Stimulated activated CD8-positive, alpha-beta memory T cell treated with anti-CD3 and anti-CD28 coated beads, Interleukin-15, amount 100 ng/mL, for 1 hour (primary cell): Measurements from ENCODE around the gene IBTK.
"Not testable (repeated sequence)": the region's sequence is repeated elsewhere in the genome, so short reads cannot be mapped to it uniquely, and the experiment has no call there.

Experiments
- DNase-seq: peaks from one replicate; pipeline ENCODE4 v3.0.0-alpha.2; 2020; ENCODE audit warnings: low read depth

IBTK gene, protein sequence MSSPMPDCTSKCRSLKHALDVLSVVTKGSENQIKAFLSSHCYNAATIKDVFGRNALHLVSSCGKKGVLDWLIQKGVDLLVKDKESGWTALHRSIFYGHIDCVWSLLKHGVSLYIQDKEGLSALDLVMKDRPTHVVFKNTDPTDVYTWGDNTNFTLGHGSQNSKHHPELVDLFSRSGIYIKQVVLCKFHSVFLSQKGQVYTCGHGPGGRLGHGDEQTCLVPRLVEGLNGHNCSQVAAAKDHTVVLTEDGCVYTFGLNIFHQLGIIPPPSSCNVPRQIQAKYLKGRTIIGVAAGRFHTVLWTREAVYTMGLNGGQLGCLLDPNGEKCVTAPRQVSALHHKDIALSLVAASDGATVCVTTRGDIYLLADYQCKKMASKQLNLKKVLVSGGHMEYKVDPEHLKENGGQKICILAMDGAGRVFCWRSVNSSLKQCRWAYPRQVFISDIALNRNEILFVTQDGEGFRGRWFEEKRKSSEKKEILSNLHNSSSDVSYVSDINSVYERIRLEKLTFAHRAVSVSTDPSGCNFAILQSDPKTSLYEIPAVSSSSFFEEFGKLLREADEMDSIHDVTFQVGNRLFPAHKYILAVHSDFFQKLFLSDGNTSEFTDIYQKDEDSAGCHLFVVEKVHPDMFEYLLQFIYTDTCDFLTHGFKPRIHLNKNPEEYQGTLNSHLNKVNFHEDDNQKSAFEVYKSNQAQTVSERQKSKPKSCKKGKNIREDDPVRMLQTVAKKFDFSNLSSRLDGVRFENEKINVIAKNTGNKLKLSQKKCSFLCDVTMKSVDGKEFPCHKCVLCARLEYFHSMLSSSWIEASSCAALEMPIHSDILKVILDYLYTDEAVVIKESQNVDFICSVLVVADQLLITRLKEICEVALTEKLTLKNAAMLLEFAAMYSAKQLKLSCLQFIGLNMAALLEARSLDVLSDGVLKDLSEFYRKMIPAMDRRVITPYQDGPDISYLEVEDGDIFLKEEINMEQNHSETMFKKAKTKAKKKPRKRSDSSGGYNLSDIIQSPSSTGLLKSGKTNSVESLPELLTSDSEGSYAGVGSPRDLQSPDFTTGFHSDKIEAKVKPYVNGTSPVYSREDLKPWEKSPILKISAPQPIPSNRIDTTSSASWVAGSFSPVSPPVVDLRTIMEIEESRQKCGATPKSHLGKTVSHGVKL (N-terminal part only)

DNA sequence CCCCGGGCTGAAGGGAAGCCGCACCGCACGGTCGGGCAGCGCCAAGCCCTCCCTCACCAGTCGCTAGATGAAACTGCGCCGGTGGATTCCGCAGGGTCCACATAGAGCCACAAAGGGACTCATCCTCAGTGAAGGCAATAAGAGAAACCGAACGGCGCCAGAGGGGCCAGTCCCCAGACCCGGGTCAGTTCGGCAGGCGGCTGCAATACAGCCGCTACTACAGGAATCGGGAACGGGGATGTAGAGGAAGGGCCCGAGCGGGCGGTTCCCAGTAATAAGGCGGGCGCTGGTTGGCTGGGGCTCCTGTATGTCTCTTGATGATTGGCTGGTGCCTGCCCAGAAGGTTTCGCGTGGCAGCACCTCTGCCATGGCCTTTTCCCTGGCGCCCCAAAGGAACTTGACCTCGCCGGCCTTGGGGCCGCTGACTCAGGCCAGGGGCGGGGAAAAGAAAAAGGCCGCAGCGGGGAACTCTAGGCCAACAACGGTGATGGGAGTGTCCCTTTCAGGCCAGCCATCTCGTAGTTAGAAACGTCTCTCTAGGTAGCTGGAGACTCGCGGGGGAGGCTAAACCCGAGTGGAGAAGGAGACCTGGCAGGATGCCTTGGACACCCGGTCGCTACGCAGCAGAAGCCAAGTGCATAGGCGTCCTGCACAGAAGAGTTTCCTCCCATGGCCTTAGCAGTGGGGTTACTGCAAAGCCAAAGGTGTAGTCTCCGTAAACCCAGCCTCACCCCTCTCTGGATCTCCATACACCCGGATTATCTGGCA lies at the start of gene IBTK:
IBTK (minus strand) TSS at position 240 of the 768 bp plus-strand sequence. CDS start 7,258 bp downstream, outside the sequence.
- peak; percentile 85 for DNase-seq

DNA sequence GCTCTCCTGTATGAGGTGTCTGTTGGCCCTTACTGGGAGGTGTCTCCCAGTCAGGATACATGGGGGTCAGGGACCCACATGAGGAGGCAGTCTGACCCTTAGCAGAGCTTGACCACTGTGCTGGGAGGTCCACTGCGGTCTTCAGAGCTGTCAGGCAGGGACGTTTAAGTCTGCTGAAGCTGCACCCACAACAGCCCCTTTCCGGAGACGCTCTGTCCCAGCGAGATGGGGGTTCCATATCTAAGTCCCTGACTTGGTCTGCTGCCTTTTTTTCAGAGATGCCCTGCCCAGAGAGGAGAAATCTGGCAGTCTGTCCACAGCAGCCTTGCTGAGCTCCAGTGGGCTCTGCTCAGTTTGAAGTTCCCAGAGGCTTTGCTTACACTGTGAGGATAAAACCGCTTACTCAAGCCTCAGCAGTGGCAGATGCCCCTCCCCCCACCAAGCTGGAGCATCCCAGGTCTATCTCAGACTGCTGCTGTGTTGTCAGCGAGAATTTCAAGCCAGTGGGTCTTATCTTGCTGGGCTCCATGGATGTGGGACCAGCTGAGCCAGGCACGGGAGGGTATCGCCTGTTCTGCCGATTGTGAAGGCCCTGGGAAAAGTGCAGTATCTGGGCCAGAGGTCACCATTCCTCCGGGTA lies 36.3 kb upstream of the IBTK start:
- DNase-seq = no peak

DNA sequence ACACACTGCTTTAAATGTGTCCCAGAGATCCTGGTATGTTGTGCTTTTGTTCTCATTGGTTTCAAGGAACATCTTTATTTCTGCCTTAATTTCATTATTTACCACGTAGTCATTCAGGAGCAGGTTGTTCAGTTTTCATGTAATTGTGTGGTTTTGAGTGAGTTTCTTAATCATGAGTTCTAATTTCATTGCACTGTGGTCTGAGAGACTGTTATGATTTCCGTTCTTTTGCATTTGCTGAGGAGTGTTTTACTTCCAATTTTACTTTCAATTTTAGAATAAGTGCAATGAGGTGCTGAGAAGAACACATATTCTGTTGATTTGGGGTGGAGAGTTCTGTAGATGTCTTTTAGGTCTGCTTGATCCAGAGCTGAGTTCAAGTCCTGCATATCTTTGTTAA lies 34.0 kb upstream of the IBTK start:
- not testable (repeated sequence) for DNase-seq

DNA sequence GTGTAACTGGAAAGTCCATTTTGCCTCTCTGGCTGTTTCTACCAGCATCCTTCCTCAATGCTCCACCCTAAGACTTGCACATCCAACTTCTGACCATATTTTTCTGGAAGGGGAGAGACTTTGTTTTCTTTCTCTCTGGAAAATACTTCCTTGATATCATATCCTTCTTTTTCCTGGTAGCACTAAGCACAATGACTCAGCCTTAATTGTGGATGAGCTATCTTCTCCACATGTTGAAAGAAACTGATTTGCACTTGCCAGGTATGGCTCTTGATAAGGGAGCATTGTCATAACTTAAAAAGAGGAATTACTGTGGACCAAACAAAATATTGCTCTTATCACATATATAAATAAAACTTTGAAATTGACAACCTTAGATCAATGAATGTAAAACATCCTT lies 30.1 kb upstream of the IBTK start:
- DNase-seq = no peak

DNA sequence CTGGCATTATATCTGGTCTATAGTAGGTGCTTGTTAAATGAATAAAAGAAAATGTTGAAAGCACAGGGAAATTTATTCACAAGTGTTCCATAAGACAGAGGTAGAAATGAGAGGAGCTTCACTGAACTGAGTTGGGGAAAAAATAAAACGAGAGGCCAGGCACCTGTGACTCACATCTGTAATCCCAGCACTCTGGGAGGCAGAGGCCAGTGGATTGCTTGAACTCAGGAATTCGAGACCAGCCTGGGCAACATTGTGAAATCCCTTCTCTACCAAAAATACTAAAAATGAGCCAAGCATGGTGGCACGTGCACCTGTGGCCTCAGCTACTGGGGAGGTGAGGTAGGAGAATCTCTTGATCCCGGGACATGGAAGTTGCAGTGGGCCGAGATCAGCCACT lies 28.1 kb upstream of the IBTK start:
- DNase-seq = no peak

DNA sequence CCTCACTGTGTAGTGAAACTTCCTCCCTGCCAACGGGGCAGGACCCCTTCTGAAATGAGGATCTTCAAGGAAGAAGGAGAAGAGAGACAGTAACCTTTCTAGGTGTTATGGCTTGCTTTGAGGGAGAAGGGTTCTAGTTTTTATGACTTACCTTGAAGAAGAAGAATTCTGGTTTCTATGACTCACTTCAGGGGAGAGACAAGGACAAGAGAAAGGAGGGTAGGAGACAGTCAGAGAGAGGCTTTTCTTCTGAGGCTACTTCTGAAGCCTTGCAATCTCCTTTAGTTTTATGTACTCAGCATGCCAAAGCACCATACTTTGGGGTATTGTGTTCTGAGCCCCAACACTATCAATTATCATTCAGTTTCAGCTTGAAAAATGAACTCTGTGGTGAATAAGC lies 25.8 kb upstream of the IBTK start:
- DNase-seq = no peak

DNA sequence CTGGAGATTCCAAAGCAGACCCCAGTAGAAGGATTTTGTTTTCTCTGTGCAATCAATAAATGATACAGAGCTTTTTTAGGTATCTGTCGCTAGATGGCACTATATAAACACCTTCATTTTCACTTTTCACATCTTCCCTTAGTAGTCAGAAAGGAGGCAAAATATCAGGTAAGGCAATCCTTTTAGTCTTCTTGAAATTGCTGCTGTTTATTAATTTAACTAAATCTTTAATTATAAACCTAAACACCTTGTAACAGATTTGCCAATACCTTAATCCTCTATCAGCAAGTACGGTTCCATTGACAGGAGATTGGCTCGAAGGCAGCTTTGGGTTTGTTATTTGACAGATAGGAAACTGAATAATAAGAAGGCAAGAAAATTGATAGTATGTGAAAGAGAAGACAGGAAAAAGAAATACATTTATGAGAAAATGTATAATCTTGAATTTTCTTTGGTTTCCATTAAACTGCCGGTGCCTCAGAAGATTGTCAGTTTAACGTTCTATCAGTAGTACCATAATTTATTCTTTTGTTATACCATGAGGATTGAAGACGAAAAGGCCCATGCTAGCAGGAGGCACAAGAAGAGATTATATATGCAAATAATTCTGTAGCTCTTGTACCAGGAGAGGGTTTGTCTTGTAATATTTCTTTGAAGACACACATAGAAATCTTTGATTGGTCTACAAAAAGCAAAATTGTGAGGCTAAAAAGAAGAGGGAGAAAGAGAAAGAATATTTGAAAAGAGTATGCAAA lies 23.5 kb upstream of the IBTK start:
- no peak for DNase-seq

DNA sequence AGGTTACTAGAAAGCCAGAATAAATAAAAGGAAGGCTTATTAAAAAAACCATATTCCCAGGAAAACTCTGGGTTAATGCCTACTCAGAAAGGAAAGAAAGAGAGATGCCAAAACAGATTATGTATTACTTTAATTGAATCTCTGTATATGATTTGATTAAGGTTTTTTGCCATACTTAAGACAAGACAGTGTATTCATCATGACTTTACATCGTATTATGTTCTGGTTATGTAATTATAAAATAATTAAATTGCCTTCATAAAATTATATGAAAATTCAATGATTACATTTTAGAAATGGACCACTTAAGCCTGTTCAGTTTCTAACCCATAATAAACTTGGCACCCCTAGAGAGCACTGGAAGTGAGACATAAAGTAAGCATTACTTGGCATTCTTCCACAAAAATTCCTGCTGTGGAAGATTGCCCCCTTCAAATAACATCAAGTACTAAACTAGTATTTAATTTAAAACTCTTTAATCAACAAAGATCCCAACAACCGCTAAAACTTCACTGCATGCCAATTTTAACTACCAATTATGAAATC lies 20.8 kb upstream of the IBTK start:
- no peak for DNase-seq

DNA sequence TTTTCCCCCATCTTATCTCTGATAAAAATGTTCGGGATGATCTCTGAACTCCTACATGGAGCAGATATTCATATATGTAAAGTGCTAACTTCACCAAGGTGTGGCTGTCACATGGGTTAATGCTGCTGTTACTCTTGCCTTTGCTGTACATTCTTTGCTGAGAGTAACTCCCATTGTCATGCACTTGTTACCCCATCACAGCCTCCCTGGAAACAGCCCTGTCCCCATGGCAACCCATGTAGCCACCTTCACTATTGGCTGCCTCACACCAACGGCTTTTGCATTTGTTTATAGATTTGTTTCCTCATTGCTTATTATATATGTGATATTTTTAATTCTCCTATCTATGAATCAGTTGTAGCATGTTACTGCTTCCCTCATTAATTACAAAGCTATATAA lies 17.3 kb upstream of the IBTK start:
- DNase-seq = no peak

DNA sequence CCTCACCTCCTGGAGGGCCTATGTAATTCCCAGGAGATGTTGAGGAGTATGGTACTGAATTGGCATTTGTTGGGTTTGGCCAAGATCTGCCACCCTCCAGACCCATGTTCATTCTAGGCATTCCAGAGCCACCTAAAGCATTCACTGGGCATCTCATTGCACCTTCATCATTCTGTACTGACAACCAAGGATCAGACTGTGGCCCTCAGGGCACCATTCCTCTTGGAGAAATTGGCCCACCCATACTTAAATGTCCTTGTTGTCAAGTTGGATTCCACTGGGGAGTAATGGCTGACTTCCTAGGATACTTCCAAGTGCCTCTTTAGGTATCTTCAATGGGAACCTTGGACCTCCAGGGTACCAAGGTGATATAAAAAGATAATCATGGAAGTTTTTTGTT lies 16.8 kb upstream of the IBTK start:
- DNase-seq = no peak

DNA sequence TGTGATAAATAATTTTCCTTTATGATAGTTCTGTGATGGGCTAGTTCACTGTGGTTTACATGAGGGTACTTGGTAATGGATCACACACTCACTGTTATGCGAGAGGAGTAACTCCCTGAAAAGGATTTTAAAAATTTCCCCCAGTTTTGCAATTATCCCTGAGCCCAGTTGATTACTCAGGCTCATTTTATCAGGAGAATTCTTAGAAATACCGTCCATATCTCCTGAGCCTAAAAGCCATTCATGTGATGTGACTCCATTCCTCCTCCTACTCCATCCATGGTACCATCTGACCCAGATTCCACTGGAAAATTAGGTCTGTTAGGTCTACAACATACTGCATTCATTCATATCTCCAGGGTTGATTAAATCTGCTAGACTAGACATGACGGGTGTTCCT lies 16.4 kb upstream of the IBTK start:
- DNase-seq = no peak

DNA sequence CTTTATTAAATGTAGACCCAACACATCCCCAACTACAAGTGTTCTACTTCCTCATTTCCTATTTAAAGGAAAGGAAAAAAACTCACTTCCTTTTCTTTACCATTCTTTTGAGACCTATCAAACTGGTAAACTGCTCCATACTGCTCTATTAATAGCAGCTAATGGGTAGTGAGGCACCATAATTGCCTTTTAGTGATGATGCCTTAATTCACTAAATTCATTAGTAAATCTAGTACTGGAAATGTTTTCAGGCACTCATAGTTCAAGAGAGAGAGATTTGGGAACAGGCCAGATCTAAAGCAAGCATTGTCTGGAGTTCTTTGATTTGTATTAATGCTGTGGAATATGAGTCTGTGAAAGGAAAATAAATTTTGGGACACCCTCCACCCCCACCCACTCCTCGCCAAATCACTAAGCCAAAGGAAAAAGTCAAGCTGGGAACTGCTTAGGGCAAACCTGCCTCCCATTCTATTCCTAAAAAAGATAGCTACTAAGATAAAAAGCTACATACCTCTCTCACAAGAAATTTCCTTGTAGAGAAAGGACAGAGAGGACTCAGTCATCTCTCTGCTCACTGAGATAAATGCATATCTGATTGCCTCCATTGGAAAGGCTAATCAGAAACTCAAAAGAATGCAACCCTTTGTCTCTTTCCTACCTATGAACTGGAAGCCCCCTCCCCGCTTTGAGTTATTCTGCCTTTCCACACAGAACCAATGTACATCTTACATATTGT lies 13.6 kb upstream of the IBTK start:
- DNase-seq = no peak

DNA sequence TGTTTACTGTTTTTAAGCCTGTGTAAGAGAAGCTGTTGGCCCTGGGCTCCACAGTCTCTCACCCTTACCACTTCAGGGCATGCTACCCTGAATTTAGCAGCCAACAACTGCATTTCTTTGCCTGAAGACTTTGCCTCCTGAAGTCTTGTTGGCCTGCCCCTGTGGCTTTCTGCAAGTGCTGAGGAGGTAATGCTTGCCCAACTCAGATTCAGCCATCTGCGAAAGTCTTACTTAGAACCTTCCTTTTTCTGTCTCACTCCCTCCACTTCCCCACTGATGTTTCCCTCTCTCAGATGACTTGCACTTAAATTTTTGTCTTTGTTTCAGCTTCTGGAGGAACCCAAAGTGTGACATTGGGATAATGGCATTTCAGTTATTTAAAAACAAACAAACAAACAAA lies 11.8 kb upstream of the IBTK start:
- DNase-seq = no peak

DNA sequence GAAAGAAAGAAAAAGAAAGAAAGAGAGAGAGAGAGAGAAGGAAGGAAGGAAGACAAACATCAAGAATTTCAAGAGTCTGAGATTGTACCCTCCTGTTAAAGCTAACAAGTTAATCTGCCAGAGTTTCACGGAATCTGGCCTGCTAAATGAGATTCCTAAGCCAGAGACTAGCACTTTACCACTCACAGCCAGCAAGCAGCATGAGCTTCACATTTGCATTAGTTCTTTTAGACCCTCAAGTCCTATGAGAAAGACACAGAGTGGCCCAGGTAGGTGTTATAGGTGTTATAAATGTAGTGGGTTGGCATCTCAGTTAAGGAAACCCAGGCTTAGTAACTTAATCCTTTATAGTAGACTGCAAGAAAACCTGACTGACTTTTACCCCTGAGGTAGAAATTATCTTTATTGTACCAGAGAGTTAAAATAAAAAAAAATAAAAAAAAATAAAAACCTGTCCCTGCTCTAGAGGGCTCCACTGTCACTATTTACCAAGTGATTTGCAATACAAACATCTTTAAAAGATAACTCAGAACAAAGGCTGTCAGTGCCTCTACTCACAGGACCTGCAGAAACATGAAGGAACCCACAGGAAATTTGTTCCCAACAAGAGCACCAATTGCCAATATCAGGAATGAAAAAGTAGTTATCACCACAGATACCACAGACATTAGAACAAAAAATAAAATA lies 9.7 kb upstream of the IBTK start:
- no peak for DNase-seq

DNA sequence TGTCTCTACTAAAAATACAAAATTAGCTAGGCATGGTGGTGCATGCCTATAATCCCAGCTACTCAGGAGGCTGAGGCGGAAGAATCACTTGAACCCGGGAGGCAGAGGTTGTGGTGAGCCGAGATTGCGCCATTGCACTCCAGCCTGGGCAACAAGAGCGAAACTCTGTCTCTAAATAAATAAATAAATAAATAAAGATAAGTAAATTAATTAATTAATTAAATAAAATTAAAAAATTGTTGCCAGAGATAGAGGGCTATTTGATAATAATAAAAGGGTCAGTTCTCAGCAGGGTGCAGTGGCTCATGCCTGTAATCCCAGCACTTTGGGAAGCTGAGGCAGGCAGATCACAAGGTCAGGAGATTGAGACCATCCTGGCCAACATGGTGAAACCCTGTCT lies 7.2 kb upstream of the IBTK start:
- DNase-seq = not testable (repeated sequence)

DNA sequence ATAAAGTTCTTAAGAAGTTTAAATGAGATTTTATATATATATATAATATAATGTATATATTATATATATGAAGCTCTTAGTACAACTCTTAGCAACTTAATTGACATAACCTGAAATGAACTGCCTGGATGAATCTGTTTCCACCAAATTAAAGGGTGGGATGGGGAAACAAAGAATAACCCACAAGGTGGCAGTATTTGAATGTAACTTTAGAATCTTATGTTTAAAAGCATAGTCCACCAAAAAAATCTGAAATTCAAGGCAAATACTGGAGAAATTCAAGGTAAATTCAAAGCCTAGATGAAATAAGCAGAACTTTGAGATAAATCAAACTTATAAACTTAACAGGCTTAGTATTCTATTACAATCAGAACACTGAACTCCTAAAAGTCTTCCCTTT lies 4.4 kb upstream of the IBTK start:
- DNase-seq = no peak

DNA sequence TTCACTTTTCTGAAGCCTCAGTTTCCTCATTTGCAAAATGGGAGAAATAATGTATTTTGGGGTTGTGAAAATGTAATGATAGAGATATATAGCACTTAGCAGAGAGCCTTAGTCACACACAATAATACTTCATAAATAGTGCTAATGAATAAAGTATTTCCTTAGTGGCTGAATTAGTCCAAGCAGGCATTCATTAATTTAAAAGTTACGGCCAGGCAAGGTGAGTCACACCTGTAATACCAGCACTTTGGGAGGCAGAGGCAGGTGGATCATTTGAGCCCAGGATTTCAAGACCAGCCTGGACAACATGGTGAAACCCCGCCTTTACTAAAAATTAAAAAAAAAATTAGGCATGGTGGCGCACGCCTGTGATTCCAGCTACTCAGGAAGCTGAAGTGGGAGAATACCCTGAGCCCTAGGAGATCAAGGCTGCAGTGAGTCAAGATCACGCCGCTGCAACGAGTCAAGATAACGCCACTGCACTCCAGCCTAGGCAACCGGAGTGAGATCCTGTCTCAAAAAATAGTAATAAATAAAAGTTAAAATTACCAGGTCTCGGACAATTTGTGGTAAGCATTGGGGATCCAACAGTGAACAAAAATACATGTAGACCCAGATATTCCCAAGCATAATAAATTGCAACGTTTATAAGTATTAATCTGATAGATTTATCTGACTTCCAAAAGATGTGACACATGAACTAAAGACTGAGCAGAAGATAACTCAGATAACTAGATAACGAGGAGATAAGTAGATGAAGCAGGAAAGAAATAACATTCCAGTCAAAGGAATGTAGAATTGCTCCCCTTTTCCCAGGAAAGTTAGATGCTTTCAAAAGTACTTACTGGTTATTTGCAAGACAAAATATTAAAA lies 2.1 kb upstream of the IBTK start:
- DNase-seq = no peak

DNA sequence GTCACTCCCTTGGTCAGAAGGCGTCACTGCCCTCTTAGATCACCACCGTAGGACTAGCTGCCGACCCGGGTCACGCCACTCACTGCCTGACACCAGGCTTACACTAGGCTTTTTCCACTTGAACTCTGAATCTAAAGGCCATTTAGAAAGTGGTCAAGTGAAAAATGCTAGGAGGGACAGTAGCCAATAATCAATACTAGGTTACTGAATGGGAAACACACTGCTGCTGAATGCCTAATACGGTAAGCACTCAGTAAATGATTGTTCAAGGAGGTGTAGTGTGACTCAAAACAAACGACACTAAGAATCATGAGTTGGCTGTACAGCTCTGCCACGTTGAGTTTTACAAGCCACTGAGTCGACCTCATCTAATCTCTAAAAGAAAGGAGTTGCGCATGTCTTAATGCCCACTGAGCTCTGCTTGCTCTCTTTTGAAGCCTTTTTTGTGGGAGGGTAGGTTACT lies 760 bp upstream of the IBTK start:
- no peak for DNase-seq
